ENCODE data around the gene IRGQ. TPM values are rescaled to one million over a fixed set of nuclear protein-coding genes. Genes with fewer than 3 reads are reported as not detected.
"Not testable (repeated sequence)": the region's sequence is repeated elsewhere in the genome, so short reads cannot be mapped to it uniquely, and the experiment has no call there.

The IRGQ gene, protein sequence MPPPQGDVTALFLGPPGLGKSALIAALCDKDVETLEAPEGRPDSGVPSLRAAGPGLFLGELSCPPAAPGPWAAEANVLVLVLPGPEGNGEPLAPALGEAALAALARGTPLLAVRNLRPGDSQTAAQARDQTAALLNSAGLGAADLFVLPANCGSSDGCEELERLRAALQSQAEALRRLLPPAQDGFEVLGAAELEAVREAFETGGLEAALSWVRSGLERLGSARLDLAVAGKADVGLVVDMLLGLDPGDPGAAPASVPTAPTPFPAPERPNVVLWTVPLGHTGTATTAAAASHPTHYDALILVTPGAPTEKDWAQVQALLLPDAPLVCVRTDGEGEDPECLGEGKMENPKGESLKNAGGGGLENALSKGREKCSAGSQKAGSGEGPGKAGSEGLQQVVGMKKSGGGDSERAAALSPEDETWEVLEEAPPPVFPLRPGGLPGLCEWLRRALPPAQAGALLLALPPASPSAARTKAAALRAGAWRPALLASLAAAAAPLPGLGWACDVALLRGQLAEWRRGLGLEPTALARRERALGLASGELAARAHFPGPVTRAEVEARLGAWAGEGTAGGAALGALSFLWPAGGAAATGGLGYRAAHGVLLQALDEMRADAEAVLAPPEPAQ
- 10.5 TPM for total RNA-seq

DNA sequence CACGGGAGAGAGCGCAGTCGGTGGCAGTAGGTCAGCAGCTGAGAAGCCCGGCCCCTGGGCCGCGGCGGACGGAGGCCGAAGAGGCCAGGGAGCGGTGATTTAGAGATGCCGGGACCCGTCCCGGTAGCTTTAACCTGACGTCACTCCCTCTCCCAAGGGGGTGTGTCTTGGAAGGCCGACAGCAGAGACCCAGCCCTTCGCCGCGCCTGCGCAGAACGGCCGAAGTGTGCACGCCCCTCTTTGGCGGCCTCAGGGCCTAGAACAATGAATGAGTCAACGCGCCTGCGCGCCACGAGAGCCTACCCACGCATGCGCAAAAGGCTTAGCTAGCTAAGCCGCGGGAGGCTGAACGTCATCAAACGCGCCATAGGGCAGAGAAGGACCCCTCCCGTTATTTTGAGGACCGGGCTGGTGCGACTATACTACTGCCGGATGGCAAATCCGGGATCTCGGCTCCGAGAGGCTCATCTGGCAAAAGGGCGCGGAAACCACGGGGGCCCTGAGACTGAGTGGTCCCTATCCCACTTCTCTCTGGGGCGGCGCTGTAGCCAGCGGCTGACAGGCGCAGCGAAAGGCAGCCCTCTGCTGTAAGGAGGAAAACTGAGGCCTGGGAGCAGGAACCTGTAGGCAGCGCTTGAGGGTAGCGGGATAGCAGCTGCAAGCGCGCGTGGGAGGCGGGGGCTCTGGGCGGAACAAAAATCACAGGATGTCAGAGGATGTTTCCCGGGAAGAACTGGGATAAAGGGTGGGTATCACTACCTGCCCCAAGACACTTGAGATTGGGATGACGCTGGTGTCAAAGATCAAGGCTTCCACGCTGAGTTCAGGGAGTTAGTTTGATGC lies at the start of gene IRGQ, which contains the start of gene ZNF576:
IRGQ (minus strand) TSS at position 136 of the 843 bp plus-strand sequence. CDS start 796 bp downstream, outside the sequence.
ZNF576 (plus strand) TSS at position 597 of the 843 bp plus-strand sequence. CDS start 514 bp downstream, outside the sequence.
- peak; percentile 91 for ATAC-seq

DNA sequence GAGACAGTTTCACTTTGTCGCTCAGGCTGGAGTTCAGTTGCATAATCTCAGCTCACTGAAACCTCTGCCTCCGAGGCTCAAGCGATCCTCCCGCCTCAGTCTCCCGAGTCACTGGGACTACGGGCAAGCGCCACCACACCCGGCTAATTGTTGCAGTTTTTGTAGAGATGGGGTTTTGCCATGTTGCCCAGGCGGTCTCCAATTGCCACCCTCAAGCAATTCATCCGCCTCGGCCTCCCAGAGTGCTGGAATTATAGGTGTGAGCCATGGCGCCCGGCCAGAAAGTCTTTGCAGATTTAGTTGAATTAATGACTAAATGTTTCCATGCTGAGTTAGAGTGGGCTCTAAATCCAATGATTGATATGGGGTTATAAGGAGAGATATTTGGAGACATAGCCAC lies 48.2 kb upstream of the IRGQ start:
- no peak for ATAC-seq

DNA sequence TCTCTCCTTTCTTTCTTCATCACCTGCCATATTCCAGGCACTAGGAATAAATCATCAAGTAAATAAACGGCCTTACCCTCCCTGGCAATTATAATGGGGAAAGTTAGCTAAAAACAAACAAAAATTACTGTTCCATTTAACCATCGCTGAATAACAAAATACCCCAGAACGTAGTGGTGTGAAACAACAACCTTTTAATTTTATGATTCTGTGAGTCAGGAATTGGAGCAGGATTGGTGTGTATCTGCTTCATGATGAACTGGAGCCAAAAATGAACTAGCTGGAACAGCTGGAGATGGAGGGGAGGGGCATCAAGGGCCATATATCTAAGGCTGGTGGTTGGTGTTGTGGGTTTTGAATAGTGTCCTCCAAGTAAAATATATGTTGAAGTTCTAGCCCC lies 47.4 kb upstream of the IRGQ start:
- no peak for ATAC-seq

DNA sequence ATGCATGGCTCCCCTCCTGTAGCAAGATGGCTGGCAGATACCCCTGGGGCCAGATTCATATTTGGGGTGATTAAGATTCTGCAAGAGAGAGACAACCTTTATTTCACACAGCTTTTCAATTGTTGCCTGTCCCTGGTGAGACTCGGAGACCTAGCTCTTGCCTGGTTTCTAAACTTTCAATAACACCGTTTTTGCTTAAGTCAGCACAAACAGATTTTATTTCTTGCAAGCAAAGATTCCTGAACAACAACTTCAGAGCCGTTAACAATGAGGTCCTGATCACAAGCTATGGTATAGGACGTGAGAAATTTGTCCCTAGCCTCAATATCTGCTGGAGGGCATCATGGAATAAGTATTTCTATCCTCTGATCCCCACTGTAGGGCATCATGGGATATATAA lies 46.6 kb upstream of the IRGQ start:
- ATAC-seq: no peak

DNA sequence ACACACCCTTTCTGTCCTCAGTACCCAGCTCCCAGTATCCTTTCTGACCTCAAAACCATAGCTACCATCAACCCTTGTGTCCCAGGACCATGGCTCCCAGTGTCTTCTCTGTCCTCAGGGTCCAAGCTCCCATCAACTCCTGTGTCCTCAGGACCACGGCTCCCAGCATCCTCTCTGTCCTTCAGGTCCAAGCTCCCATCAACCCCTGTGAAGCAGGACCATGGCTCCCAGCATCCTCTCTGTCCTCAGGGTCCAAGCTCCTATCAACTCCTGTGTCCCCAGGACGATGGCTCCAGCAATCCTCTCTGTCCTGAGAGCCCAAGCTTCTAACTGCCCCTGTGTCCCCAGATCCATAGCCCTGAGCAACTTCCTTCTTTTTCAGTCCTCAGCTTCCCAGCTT lies 45.4 kb upstream of the IRGQ start:
- no peak for ATAC-seq

DNA sequence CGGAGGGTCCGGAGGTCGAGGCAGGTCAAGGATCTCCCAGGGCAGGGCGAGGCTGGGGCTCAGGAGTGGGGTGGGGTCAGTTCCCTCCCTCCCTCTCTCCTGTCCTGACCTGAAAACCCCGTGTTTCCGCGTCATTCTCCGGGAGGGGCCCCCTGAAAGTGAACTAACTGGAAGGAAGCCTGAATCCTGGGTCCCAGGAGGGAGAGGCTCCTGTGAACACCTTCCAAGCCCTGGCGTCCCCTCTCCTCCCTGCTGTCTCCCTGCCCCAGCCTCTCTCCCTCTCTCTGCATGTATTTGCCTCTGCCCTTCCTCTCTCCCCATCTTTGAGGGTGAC lies 44.5 kb upstream of the IRGQ start:
- ATAC-seq: peak; percentile 73

DNA sequence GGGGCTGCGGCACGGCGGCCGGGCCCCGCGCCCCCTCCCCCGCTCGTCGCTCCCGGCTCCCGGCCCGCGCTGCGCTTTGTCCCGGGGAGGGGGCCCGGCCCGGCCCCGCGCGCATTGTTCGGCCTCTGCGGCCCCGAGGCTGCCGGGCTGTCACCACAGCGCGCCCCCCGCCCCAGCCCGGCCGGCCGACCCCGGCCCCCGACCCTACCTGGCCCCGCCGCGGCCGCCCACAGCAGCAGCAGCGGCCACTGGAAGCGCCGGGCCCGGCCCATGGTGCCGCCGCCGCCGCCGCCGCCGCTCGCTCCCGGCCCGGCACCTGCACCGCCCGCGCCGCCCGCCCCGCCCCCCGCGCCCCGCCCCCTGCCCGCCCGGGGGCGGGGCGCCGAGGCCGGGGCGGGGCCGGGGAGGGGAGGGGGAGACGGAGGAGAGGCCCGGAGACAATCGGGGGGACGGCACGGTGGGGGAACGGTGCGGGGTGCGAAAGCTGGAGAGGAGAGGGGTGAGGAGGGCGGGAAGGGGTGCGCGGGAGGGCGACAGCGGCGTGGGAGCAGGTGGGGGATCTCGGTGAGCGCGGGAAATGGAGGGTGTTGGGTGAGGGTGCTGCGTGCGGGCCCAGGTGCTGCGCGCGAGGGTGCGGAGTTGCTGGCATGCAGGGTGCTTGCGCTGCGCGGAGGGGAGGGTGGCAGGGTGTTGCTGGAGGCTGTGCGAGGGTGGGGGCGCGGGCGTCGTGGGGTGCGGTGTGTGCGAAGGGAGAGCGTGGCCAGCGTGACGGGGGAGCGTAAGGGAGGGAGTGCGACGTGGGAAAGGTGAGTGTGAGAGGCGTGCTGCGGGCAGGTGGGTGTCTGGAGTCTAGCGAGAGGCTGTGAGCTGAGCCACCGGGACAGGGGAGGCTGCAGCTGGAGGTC lies 43.8 kb upstream of the IRGQ start, which contains the start of gene CADM4:
CADM4 (minus strand) TSS at position 332 of the 905 bp plus-strand sequence; CDS start at position 272, 60 bp downstream.
- peak; percentile 61 for ATAC-seq

DNA sequence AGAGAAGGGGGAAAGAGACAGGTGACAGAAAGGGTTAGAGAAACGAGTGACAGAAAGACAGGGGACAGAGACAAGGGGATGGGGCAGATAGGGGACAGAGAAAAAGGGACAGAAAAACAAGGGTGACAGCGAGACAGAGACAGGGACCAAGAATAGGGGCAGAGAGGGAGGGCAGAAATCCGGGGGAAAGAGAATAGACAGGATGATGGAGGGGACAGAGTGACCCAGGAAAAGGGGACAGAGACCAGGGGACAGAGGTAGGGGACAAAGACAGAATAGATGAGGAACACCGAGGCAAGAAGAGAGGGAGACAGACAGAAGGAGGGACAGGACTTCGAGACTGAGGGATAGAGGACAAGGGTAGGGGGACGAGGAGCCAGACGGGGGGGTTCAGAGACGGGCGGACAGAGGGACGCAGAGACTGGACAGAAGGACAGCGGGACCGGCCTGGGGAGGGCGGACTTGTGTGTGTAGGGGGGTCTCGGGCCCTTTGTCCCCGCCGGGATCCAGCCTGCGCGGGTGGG lies 43.1 kb upstream of the IRGQ start:
- ATAC-seq: no peak

DNA sequence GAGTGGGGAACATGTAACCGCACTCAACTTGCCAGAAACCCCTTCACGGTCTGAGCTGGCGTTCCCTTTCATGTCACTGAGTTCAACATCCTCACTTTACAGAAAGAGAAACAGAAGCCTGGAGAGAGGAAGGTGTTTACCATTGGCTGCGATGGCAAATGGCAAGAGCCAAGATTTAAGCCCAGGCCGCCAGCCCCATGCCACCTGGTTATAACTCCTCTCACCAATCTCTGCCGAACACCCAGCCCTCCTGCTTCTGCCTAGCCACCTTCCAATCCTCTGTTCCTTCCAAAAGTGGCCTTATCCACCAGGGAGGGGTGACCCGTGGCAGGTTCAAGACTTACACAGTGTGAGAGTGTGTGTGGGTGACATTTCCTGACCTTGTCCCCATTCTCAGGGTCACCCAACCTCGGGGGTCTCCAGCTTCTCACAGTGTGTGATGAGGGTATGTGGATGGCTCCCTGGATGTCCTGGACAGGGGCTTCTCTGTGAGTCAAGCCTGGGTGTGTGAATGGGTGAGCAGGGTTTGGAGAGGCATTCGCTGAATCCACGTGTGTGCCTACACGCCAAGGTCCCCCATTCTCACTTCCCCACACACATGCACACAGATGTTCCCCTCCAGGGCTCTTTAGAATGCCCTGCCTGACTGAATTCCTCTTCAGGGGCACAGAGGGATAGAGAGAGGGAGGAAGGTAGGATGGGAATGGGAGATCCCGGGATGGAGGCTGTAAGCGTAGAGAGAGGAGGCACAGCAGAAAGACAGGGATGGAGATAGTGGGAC lies 42.5 kb upstream of the IRGQ start:
- ATAC-seq: no peak

DNA sequence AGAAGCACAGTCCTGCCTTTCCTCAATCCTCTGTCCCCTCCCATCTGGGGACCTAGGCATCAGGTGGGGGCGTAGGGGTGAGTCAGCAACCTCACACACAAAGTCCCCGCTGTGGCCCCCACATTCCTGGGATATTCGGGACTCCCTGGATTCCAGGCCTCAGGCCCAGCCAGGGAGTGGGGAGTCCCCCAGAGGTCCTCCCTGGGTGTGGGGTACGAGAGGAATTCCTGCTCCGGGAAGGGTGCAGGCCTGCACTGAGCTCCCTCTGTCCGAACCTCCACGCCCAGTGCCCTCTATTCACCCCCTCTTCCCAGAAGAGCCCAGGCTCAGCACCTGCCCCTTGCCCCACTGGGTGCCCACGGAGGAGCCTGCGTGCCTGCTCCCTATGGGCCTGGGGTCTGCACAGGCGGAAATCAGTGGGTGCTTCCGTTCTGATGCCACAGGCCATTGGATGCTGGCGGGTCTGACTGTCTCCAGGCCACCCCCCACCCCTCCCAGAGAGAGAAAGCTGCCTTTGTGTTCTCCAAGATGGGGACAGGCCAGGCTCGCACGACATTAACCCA lies 40.3 kb upstream of the IRGQ start:
- ATAC-seq: no peak

DNA sequence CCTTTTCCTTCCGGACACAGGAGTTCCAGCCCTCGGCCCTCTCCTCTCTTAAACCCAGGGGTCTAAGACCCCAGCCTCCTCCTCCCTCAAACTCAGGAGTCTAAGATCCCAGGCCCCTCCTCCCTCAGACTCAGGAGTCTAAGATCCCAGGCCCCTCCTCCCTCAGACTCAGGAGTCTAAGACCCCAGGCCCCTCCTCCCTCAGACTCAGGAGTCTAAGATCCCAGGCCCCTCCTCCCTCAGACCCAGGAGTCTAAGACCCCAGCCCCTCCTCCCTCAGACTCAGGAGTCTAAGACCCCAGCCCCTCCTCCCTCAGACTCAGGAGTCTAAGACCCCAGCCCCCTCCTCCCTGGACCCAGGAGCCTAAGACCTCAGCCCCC lies 39.6 kb upstream of the IRGQ start:
- ATAC-seq: not testable (repeated sequence)

DNA sequence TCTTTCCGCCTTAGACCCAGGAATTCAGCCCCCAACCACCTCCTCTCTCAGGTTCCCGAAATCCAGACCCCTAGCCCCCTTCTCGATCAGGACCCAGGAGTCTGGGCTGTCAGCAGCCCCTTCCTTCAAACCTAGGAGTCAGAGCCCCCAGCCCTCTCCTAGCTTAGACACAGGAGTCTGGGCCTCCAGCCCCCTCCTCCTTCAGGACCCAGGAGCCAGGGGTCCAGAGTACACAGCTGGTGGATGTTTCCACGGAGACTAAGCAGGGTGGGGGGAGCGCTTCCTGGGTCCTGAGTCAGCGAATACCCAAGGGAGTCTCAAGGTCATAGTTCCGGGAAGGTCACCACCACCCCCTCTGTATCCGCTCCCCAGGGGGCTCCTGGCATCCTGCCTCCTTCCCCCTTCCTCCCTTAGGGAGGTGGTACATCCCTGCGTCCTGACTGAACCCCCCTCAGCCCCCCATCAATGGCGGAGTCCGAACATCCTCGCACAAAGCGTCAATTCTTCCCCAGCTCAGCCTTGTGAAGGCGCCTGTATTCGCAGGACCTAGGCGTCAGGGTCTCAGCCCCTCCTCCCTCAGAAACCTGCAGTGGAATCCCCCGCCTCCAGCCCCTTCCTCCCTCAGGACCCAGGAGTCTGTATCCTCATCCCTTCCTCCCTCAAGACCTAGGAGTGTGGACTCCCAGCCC lies 39.1 kb upstream of the IRGQ start:
- ATAC-seq: no peak

DNA sequence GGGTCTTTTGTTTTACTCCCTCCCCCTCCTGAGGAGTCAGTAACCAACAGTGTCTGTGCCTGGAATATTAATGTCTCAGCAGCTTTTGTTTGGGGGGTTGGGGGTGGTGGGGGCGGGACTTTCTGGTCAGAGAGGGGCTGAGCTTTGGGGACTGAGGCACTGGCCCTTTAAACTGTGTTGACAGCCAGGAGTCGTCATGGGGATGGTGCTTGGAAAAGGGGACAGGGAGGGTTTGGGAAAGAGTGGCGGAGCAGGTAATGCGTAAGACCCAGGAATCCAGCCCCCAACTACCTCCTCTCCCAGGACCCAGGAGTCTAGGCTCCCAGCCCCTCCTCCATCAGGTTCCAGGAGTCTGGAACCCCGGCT lies 38.6 kb upstream of the IRGQ start:
- no peak for ATAC-seq

DNA sequence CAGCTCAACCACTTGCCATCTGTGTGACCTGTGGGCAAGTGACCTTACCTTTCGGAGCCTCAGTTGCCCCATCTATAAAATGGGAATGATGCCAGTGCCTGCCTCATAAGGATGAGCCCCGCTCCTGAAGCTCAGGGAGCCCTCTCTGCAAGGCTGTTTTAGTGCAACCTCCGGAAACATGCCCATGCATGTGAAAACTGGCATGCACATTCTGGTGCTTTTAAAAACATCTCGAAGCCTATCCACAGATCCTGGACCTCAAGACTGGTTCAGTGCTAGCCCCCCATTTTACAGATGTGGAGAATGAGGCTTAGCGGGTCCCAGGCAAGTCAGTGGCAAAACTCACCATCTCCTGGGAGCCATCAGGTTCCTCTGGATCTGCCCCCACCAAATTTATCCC lies 38.1 kb upstream of the IRGQ start:
- ATAC-seq: no peak

DNA sequence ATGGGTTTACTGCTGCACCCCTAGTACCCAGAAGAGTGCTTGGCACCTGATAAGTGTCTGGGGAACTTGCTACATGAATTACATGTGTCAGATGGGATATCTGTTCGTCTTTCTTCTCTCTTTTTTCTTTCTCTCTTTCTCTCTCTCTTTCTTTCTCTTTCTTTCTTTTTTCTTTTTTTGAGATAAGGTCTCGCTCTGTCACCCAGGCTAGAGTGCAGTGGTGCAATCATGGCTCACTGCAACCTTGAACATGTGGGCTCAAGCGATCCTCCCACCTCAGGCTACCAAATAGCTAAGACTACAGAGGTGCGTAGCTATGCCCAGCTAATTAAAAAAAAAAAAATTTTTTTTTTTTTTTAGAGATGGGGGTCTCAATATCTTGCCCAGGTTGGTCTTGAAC lies 37.6 kb upstream of the IRGQ start:
- ATAC-seq: no peak

DNA sequence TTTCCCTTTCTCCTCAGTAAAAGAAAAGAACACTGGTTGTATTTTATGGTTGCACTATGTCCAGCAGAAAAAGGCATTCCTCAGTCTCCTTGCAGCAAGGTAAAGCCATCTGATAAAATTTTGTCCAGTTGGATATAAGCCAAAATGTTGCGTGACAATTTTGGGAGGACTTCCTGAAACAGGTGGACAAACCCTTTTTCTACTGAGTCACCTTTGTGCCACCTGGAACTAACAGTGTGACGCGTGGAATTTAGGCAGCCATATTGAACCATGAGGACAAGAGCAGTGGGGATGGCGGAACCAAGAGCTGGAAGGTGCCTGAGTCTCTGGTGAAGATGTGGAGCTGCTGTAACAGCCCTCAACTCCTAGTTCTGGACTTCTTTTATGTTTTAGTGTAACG lies 35.6 kb upstream of the IRGQ start:
- ATAC-seq: no peak

DNA sequence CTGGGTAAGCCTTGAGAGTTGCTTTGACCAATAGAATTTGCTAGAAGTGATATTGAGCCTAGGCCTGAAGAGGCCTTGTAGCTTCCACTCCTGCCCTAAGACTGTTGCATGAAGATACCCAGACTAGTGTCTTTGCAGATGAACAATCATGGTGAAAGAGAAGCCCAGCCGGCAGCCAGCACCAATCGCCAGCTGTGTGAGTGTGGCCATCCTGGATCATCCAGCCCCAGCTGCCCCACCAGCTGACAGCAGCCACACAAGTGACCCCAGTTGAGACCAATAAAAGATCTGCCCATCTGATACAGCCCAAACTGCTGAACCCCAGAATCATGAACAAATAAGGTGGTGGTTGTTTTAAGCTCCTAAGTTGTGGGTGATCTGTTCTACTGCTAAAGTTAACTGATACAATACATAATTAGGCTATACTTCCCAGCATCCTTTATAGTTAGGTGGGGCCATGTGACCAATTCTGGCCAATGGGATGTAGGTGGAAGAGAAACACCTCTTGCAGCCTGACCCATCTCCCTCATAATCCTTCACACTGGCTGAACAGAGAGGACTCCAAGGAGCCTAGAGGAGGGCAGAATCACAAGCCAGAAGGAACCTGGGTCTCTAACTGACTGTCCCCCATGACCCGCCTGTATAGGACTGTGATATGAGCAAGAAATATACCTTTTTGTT lies 32.9 kb upstream of the IRGQ start:
- ATAC-seq: no peak

DNA sequence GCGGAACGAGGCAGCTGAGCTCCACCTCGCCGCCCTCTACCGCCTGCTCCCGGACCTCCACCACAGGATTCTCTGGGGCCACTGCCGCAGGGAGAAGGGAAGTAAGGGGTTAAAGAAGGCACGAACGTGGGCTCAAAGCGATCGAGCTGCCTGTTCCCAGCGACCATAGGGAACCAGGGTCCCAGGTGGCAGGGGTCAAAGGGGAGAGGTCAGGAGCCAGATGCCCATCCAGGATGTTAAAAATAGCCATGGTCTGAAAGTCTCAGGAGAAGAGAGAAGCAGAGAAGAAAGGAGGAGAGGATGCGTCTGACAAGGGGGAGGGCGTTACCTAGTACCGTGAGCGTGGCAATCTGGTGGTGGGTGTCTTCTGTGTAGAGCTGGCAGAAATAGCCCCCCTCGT lies 30.9 kb upstream of the IRGQ start:
- no peak for ATAC-seq

DNA sequence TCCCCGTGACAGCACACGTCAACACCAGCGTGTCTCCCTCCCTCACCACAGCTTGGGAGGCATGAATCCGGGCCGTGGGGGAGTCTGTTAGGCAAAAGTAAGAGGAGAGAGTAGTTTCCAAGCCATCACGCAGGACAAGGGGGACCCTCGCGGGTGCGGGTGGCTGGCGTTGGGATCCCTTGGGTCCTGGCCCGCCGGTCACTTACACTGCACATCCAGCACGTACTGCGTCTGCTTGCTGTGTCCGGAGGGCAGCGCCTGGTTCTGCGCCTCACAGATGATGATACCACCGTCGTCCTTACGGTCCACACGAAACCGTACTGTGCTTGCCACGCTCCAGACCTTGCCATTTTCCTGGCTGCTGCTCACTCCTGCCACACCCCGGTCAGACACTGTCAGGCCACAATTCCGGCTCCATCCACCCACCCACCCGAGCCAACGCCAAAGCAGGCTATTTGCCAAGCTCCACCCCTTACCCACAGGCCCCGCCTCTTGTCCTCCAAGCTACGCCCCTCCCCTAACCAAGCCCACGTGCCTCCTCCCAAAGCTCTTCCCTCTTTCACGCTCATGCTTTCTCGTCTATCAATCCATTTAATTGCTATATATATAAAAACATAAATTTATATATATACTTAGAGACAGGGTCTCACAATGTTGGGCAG lies 30.1 kb upstream of the IRGQ start:
- ATAC-seq: no peak
